Vagina (tissue), 2 donors: ENCODE results near the gene ALKBH3. TPM values are rescaled to one million over a fixed set of nuclear protein-coding genes. Genes with fewer than 3 reads are reported as not detected.

ENCODE experiments used
- DNase-seq, 2 donors: peaks; one replicate each; pipeline ENCODE4 v3.0.0-alpha.2; 2017; ENCODE audit errors: extremely low spot score in 2 of 2
- H3K27ac ChIP-seq: fragments of 200-600 bp; sonication (generic); one replicate; pipeline ENCODE4 v1.5.1; 2019
- H3K27me3 ChIP-seq: fragments of 200-600 bp; sonication (generic); one replicate; pipeline ENCODE4 v1.5.1; 2019
- H3K36me3 ChIP-seq, 2 donors: fragments of 200-600 bp; sonication (generic); one replicate each; pipeline ENCODE4 v1.5.1; 2017 to 2019
- H3K4me1 ChIP-seq: fragments of 200-600 bp; sonication (generic); one replicate; pipeline ENCODE4 v1.5.1; 2019
- H3K4me3 ChIP-seq, 2 donors: fragments of 200-600 bp; sonication (generic); 1 replicate in 1 of 2; 2 replicates in 1 of 2; pipeline ENCODE4 v1.5.1; 2016 to 2019
- H3K9me3 ChIP-seq: fragments of 200-600 bp; sonication (generic); one replicate; pipeline ENCODE4 v1.5.1; 2019
- POLR2A ChIP-seq, 2 donors: fragments of 450-650 bp; IDR thresholded peaks; one replicate each; pipeline ENCODE4 v1.6.1; 2017; ENCODE audit warnings: antibody characterized with exemption in 2 of 2, mild to moderate bottlenecking in 2 of 2, moderate library complexity in 2 of 2
- POLR2AphosphoS5 ChIP-seq, 2 donors: sonication (generic); formaldehyde crosslinking; IDR thresholded peaks; one replicate each; pipeline ENCODE4 v1.9.0; 2017; ENCODE audit warnings: antibody characterized with exemption in 2 of 2, mild to moderate bottlenecking in 2 of 2, low read depth in 1 of 2; ENCODE audit not compliant: insufficient read depth in 1 of 2
- intact Hi-C: fragments of 100-400 bp; cut with DNase I; formaldehyde crosslinking; loops from one replicate; pipeline ENCODE4 v1.15.1; 2023
- total RNA-seq: library from RNA; depleted of rRNA; stranded (reverse); fragments of >200 nt; gene quantifications from one replicate; pipeline ENCODE4 v1.2.3, GENCODE V29; 2016
- TF ChIP-seq, protein P1 (sequence below), 3 experiments: fragments of 450-650 bp in 2 of 3; fragments of 200-600 bp in 1 of 3; sonication (generic) in 1 of 3; IDR thresholded peaks; one replicate each; pipeline ENCODE4 v1.5.1; 2017 to 2019; ENCODE audit warnings: antibody characterized with exemption in 3 of 3, mild to moderate bottlenecking in 2 of 3, moderate library complexity in 2 of 3

ALKBH3 gene
- total RNA-seq, 1 donor from 2014 or later, result 33.4 TPM

DNA sequence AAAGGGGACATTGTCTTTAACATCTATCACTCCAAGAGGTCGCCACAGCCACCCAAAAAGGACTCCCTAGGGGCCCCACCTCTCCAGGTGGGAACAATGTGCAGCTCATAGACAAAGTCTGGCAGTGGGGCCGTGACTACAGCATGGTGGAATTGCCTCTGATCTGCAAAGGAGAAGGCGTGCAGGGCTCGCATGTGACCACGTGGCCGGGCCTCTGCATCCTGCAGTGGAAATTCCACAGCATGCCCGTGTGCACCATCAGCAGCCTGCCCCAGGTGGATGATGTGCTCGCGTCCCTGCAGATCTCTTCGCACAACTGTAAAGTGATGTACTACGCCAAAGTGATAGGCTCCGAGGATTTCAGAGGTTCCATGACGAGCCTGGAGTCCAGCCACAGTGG, 18.5 kb downstream of the ALKBH3 start:
- Histone ChIP-seq H3K27me3 (no peaks in the 10 kb centered on the region), H3K9me3 (no peaks in the 10 kb centered on the region), H3K27ac (no peak overlapping the region), H3K4me3 (no peak overlapping the region), H3K4me1 (no peaks in the 10 kb centered on the region), H3K36me3 (peaks cover 3 to 62% of the 10 kb centered on the region in 2 donors)
- intact Hi-C loops, result no loop called here
- no peak for DNase-seq
- TF ChIP-seq POLR2AphosphoS5 (IDR thresholded peaks at IDR 0.05; ENCODE audit: insufficient read depth in 1 of 2, low read depth in 1 of 2) (no peak), POLR2A (IDR thresholded peaks at IDR 0.05) (no peak)
- TF ChIP-seq, protein P1, sequence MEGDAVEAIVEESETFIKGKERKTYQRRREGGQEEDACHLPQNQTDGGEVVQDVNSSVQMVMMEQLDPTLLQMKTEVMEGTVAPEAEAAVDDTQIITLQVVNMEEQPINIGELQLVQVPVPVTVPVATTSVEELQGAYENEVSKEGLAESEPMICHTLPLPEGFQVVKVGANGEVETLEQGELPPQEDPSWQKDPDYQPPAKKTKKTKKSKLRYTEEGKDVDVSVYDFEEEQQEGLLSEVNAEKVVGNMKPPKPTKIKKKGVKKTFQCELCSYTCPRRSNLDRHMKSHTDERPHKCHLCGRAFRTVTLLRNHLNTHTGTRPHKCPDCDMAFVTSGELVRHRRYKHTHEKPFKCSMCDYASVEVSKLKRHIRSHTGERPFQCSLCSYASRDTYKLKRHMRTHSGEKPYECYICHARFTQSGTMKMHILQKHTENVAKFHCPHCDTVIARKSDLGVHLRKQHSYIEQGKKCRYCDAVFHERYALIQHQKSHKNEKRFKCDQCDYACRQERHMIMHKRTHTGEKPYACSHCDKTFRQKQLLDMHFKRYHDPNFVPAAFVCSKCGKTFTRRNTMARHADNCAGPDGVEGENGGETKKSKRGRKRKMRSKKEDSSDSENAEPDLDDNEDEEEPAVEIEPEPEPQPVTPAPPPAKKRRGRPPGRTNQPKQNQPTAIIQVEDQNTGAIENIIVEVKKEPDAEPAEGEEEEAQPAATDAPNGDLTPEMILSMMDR (IDR thresholded peaks at IDR 0.05), result no peak

DNA sequence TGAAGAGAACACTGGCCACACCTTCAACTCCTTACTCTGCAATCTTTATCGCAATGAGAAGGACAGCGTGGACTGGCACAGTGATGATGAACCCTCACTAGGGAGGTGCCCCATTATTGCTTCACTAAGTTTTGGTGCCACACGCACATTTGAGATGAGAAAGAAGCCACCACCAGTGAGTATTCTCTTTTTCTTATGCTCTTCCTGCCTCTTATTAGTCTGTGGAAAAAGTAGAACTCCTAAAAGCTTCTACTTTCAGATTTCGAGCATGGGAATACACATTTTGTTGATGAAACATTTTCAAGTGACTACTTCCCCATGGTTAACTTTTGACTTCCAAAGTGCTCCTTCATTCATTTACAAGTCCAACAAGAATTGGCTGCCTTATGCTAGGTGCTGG, 20.9 kb downstream of the ALKBH3 start:
- Histone ChIP-seq H3K36me3 (peaks cover 3 to 51% of the 10 kb centered on the region in 2 donors), H3K27ac (no peak overlapping the region), H3K27me3 (no peaks in the 10 kb centered on the region), H3K4me1 (peaks cover 7% of the 10 kb centered on the region), H3K4me3 (no peak overlapping the region), H3K9me3 (no peaks in the 10 kb centered on the region)
- no peak for TF ChIP-seq POLR2AphosphoS5 (IDR thresholded peaks at IDR 0.05; ENCODE audit: insufficient read depth in 1 of 2, low read depth in 1 of 2)
- TF ChIP-seq POLR2A (IDR thresholded peaks at IDR 0.05), result no peak
- TF ChIP-seq, protein P1 (IDR thresholded peaks at IDR 0.05), result no peak
- intact Hi-C loops, result no loop called here
- DNase-seq, result no peak

DNA sequence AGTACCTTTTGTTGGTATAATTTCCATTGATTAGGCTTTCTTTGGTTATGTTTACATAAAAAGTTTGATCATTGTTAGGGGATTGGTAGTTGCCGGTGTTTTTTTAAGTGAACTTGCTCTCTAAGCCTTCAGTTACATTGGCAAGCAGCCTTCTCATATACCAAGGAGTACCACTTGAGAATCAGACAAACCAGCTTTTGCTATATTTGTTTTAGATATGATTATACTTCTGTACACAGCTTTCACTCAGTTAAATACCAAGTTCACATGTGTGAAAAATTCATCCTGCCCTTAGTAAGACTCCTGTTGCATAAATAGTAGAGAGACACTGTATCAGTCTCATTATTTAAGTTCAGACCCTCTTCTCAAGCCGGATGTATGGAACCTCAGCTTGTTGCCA, 22.4 kb downstream of the ALKBH3 start:
- H3K4me1 ChIP-seq, result peaks cover 7% of the 10 kb centered on the region
- intact Hi-C loops, result no loop called here
- no peak overlapping the region for H3K27ac ChIP-seq
- no peaks in the 10 kb centered on the region for H3K27me3 ChIP-seq
- no peak for DNase-seq
- no peaks in the 10 kb centered on the region for H3K9me3 ChIP-seq
- H3K4me3 ChIP-seq, result no peak overlapping the region
- H3K36me3 ChIP-seq, result peaks cover 3 to 38% of the 10 kb centered on the region in 2 donors
- no peak for TF ChIP-seq POLR2AphosphoS5 (IDR thresholded peaks at IDR 0.05; ENCODE audit: insufficient read depth in 1 of 2, low read depth in 1 of 2)
- TF ChIP-seq POLR2A (IDR thresholded peaks at IDR 0.05), result no peak
- TF ChIP-seq, protein P1 (IDR thresholded peaks at IDR 0.05), result no peak

DNA sequence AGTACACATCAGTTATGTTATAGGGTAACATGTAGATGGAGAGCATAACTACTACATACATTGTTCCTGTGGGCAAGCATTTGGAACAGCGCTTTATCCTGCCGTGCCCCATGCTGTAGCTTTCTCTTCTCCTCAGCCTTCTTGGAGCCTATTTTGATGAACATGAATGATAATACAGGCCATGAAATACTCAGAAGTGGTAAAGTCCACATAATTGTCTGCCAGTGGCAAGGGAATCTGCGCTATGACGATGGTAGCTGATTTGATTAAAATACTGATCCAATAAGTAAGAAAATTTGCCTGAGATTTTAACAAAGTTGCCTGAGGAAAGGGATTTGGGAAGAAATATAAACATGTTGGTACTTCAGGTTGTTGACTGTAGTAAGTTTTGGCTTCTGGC, 23.3 kb downstream of the ALKBH3 start:
- peaks cover 3 to 31% of the 10 kb centered on the region in 2 donors for H3K36me3 ChIP-seq
- peak overlapping the region; percentile 41 for H3K27ac ChIP-seq
- intact Hi-C loops, result no loop called here
- no peaks in the 10 kb centered on the region for H3K9me3 ChIP-seq
- DNase-seq, result no peak
- TF ChIP-seq, protein P1 (IDR thresholded peaks at IDR 0.05), result no peak
- TF ChIP-seq POLR2A (IDR thresholded peaks at IDR 0.05) (no peak), POLR2AphosphoS5 (IDR thresholded peaks at IDR 0.05; ENCODE audit: insufficient read depth in 1 of 2, low read depth in 1 of 2) (no peak)
- no peak overlapping the region for H3K4me3 ChIP-seq
- H3K4me1 ChIP-seq, result peaks cover 7% of the 10 kb centered on the region
- H3K27me3 ChIP-seq, result no peaks in the 10 kb centered on the region

DNA sequence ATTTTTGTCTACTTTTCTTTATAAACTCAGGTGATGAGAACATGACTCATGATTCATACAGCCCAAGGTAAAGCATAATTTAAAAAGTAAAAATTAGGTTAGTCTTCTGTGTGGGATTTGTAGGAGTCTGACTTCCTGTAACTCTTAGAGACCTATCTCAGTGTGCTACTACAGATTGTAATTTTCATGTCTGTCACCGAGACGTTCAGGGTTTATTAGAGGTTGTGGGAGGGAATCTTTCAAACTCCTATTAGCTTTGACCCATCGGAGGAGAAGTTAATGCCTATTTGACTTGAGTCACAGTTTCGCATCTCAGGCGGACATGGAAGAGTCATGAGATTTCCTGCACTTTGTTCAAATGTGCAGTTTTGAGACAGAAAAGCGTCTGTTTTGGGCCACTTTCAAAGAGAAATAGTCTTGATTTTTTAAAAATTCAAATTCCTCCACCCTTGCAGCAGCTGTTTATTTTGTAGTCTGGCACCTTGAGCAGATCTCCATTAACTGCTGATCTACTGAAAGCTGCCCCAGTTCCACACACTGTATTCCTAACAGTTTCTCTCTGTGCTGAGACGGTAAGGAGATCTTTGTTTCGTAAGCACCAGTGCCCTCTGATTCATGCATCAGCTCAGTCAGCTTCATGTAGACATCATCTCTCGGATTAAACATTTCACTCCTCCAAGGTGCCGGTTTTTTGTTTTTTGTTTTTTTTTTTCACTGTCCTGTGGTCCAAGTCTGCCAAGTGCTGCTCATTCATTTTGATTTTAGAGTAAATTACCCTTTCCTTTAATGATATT, 24.3 kb downstream of the ALKBH3 start:
- Histone ChIP-seq H3K4me1 (peaks cover 7% of the 10 kb centered on the region), H3K36me3 (peaks cover 3 to 31% of the 10 kb centered on the region in 2 donors), H3K9me3 (no peaks in the 10 kb centered on the region), H3K27ac (peak overlapping the region; percentile 55), H3K4me3 (no peak overlapping the region), H3K27me3 (no peaks in the 10 kb centered on the region)
- TF ChIP-seq, protein P1 (IDR thresholded peaks at IDR 0.05), result no peak
- TF ChIP-seq POLR2AphosphoS5 (IDR thresholded peaks at IDR 0.05; ENCODE audit: insufficient read depth in 1 of 2, low read depth in 1 of 2), result peak in 1 of 2 donors; percentile 35
- intact Hi-C loops, result no loop called here
- no peak for DNase-seq
